K562 (cell line): ENCODE results near the gene LDLRAD3. TPM values are rescaled to one million over a fixed set of nuclear protein-coding genes. Genes with fewer than 3 reads are reported as not detected.
A peak's percentile ranks its signal among the peaks of the same experiment; 100 is the strongest.

ENCODE experiments used
- ATAC-seq: fragments of 200-7000 bp; cut with Tn5 transposase; 3 replicates; pipeline ENCODE4 v1.9.1; 2020; ENCODE audit warnings: moderate library complexity
- BruUV-seq: library from RNA; stranded (reverse); fragments of 400-500 nt; replicated peaks from 2 replicates; lab custom pipeline; 2021; lab: Mats Ljungman, UMichigan
- CTCF ChIA-PET: fragments of 300-600 bp; formaldehyde crosslinking; extraction: SDS; loops from one replicate; lab custom pipeline; 2021; ENCODE audit warnings: low intra/inter-chr PET ratio; lab: Yijun Ruan, JAX
- POLR2A ChIA-PET: fragments of 300-600, 350-650 bp; sonication (Branson Sonifier 250); formaldehyde crosslinking; extraction: SDS; loops from one replicate; lab custom pipeline; 2021; ENCODE audit warnings: antibody characterized with exemption, inconsistent platforms; lab: Yijun Ruan, JAX
- DNase-seq, 4 experiments: peaks; one replicate each; pipeline versions ENCODE4 v3.0.0 to v3.0.0-alpha.2; 2011 to 2018; ENCODE audit warnings: low spot score in 3 of 4, mixed read lengths in 3 of 4; ENCODE audit errors: extremely low read depth in 1 of 4
- FAIRE-seq: peaks from 2 replicates; lab custom pipeline; 2011; peaks lifted over from hg19 to GRCh38; lab: Jason Lieb, UNC
- H2AFZ ChIP-seq: 2 replicates; pipeline ENCODE4 v1.6.0; 2011; ENCODE audit warnings: low read depth, low read length, control low read depth, inconsistent platforms
- H3K27ac ChIP-seq: fragments of 200-600 bp; 3 replicates; pipeline ENCODE4 v1.8.0; 2011; ENCODE audit warnings: low read depth, mild to moderate bottlenecking, control low read depth, inconsistent platforms, low read length, moderate library complexity, mixed read lengths; ENCODE audit errors: extremely low read depth
- H3K27me3 ChIP-seq, 2 experiments: fragments of 300-600 bp in 1 of 2; 2 replicates in 1 of 2; 3 replicates in 1 of 2; pipeline versions ENCODE4 v1.6.0 to v1.8.0; 2011; ENCODE audit warnings: inconsistent platforms in 2 of 2, low read length in 2 of 2, mild to moderate bottlenecking in 1 of 2, mixed read lengths in 1 of 2, moderate library complexity in 1 of 2; ENCODE audit not compliant: control insufficient read depth in 2 of 2, insufficient read depth in 2 of 2
- H3K36me3 ChIP-seq: fragments of 300-600 bp; 3 replicates; pipeline ENCODE4 v1.8.0; 2011; ENCODE audit warnings: mild to moderate bottlenecking, low read length, inconsistent platforms; ENCODE audit not compliant: control insufficient read depth, insufficient read depth
- H3K4me1 ChIP-seq, 2 experiments: fragments of 200-600 bp in 1 of 2; replicated peaks in 1 of 2; 2 replicates in 1 of 2; 3 replicates in 1 of 2; pipeline versions ENCODE4 v1.5.1 to v1.8.0; 2011; ENCODE audit warnings: inconsistent platforms in 2 of 2, low read length in 2 of 2, mild to moderate bottlenecking in 1 of 2, mixed read lengths in 1 of 2, moderate library complexity in 1 of 2; ENCODE audit not compliant: control insufficient read depth in 2 of 2, insufficient read depth in 2 of 2
- H3K4me2 ChIP-seq: 2 replicates; pipeline ENCODE4 v1.6.1; 2011; ENCODE audit warnings: low read length, control low read depth, inconsistent platforms, mixed read lengths; ENCODE audit not compliant: insufficient read depth
- H3K4me3 ChIP-seq: fragments of 200-600 bp; sonication (generic), shearing (Covaris generic); 2 replicates; pipeline ENCODE4 v1.5.1; 2016; ENCODE audit warnings: control low read depth, inconsistent platforms
- H3K79me2 ChIP-seq: fragments of 200-600 bp; 3 replicates; pipeline ENCODE4 v1.8.0; 2011; ENCODE audit warnings: low read length, inconsistent platforms; ENCODE audit not compliant: control insufficient read depth, insufficient read depth
- H3K9ac ChIP-seq, 2 experiments: 2 replicates each; pipeline versions ENCODE4 v1.6.0 to v1.6.1; 2011; ENCODE audit warnings: low read depth in 2 of 2, low read length in 2 of 2, control low read depth in 1 of 2, inconsistent platforms in 1 of 2, mild to moderate bottlenecking in 1 of 2, mixed read lengths in 1 of 2; ENCODE audit not compliant: insufficient read depth in 1 of 2
- H3K9me1 ChIP-seq: one replicate; pipeline ENCODE4 v1.6.0; 2011; ENCODE audit warnings: inconsistent platforms, mild to moderate bottlenecking, low read length, moderate library complexity; ENCODE audit not compliant: control insufficient read depth, insufficient read depth
- H3K9me3 ChIP-seq: replicated peaks from 2 replicates; pipeline ENCODE4 v1.5.1; 2011; ENCODE audit warnings: low read depth, low read length, inconsistent platforms; ENCODE audit not compliant: control insufficient read depth, insufficient read depth
- H4K20me1 ChIP-seq: replicated peaks from 2 replicates; pipeline ENCODE4 v1.6.1; 2011; ENCODE audit warnings: low read length, inconsistent platforms, mixed read lengths; ENCODE audit not compliant: control insufficient read depth, insufficient read depth
- ETV6 ChIP-seq, 3 experiments: fragments of 150-350 bp in 1 of 3; sonication (generic) in 1 of 3; formaldehyde crosslinking in 1 of 3; IDR thresholded peaks; 2 replicates each; pipeline versions ENCODE4 v1.6.1 to v1.8.0; 2014 to 2022; ENCODE audit warnings: borderline replicate concordance in 2 of 3, low read depth in 2 of 3, antibody characterized with exemption in 1 of 3, low read length in 1 of 3, mild to moderate bottlenecking in 1 of 3, missing genetic modification reagents in 1 of 3
- FOSL1 ChIP-seq: fragments of 200-800 bp; sonication (Bioruptor generic); conservative IDR thresholded peaks from 2 replicates; pipeline ENCODE4 v1.6.1; 2016; ENCODE audit warnings: missing genetic modification characterization, missing compliant biosample characterization
- HNRNPK ChIP-seq: fragments of 200-400 bp; formaldehyde crosslinking; IDR thresholded peaks from one replicate; pipeline ENCODE4 v1.6.1; 2018; ENCODE audit warnings: mild to moderate bottlenecking, low read depth, low read length; ENCODE audit not compliant: poor library complexity, severe bottlenecking
- JUND ChIP-seq, 2 experiments: IDR thresholded peaks; 2 replicates in 1 of 2; 3 replicates in 1 of 2; pipeline ENCODE4 v1.6.1; 2011; ENCODE audit warnings: borderline replicate concordance in 2 of 2, low read depth in 2 of 2, low read length in 2 of 2, improper control_type of control experiment in 1 of 2, missing biosample characterization in 1 of 2, missing genetic modification characterization in 1 of 2, missing genetic modification reagents in 1 of 2
- L3MBTL2 ChIP-seq: fragments of 450-650 bp; IDR thresholded peaks from 2 replicates; pipeline ENCODE4 v1.6.1; 2016; ENCODE audit warnings: mild to moderate bottlenecking, moderate library complexity
- MEIS2 ChIP-seq: fragments of 450-650 bp; IDR thresholded peaks from 2 replicates; pipeline ENCODE4 v1.6.1; 2014; ENCODE audit warnings: mild to moderate bottlenecking; ENCODE audit not compliant: partially characterized antibody
- SOX6 ChIP-seq: fragments of 450-650 bp; IDR thresholded peaks from 2 replicates; pipeline ENCODE4 v1.6.1; 2014; ENCODE audit warnings: mild to moderate bottlenecking
- ZNF146 ChIP-seq: IDR thresholded peaks from one replicate; pipeline ENCODE4 v1.6.1; 2018; ENCODE audit warnings: missing compliant biosample characterization; ENCODE audit not compliant: unreplicated experiment
- WGBS: fragments of 100-300 bp; shearing (Covaris generic); methylation state at CpG from one replicate; pipeline ENCODE4 v1.1.6; 2016; ENCODE audit warnings: low coverage, mixed read lengths; ENCODE audit not compliant: insufficient coverage; ENCODE audit errors: missing lambda C conversion rate; 5-methylcytosine and 5-hydroxymethylcytosine counted together
- in situ Hi-C: fragments of 300-500 bp; cut with MboI; formaldehyde crosslinking; loops from 4 replicates; pipeline ENCODE4 v1.15.0; 2018; ENCODE audit warnings: inconsistent platforms, mixed read lengths
- intact Hi-C: fragments of 100-400 bp; cut with micrococcal nuclease; formaldehyde crosslinking; loops from 2 replicates; pipeline ENCODE4 v1.14.2; 2022
- polyA plus RNA-seq, 8 experiments: library from polyadenylated mRNA; depleted of rRNA in 4 of 8; stranded (reverse) in 5 of 8; unstranded in 3 of 8; fragments of >200 nt; fragmentation: Nextera tagmentation in 2 of 8; fragmentation: Illumina TruSeq in 1 of 8; extraction: Ambion mirVana in 2 of 8; extraction: Trizol in 1 of 8; gene quantifications; 2 replicates each; pipeline versions ENCODE4 v1.2.1 to v1.2.3, GENCODE V29; 2011 to 2014; ENCODE audit warnings: inconsistent platforms in 1 of 8, missing spikeins in 1 of 8
- total RNA-seq, 7 experiments: library from RNA; depleted of rRNA in 6 of 7; stranded (reverse); fragments of >200 nt in 6 of 7; fragmentation: Illumina TruSeq in 2 of 7; extraction: Trizol in 2 of 7; gene quantifications; 2 replicates each; pipeline versions ENCODE4 v1.2.1 to v1.2.3, GENCODE V29; 2011 to 2021; ENCODE audit warnings: low replicate concordance in 1 of 7
- TF ChIP-seq, protein P1 (sequence below): fragments of 450-650 bp; IDR thresholded peaks from 2 replicates; pipeline ENCODE4 v1.6.1; 2016
- TF ChIP-seq, protein P2 (sequence below), 2 experiments: fragments of 450-650 bp in 1 of 2; sonication (generic) in 1 of 2; formaldehyde crosslinking in 1 of 2; IDR thresholded peaks in 1 of 2; conservative IDR thresholded peaks in 1 of 2; 2 replicates each; pipeline versions ENCODE4 v1.6.1 to v1.8.1; 2016 to 2023; ENCODE audit warnings: mild to moderate bottlenecking in 2 of 2, moderate library complexity in 2 of 2, inconsistent platforms in 1 of 2, missing genetic modification reagents in 1 of 2
- TF ChIP-seq, protein P3 (sequence below), 2 experiments: IDR thresholded peaks in 1 of 2; conservative IDR thresholded peaks in 1 of 2; 2 replicates each; pipeline ENCODE4 v1.6.1; 2016; ENCODE audit warnings: low read depth in 2 of 2, mild to moderate bottlenecking in 1 of 2, missing compliant biosample characterization in 1 of 2, missing genetic modification characterization in 1 of 2, moderate library complexity in 1 of 2

LDLRAD3 gene
- total and polyA plus RNA-seq, 9 of the 15 experiments (the other 6 are each of a cell fraction or from before 2014, with no cell fraction given), result 0.73 to 7.2 (median 3.5) TPM

DNA sequence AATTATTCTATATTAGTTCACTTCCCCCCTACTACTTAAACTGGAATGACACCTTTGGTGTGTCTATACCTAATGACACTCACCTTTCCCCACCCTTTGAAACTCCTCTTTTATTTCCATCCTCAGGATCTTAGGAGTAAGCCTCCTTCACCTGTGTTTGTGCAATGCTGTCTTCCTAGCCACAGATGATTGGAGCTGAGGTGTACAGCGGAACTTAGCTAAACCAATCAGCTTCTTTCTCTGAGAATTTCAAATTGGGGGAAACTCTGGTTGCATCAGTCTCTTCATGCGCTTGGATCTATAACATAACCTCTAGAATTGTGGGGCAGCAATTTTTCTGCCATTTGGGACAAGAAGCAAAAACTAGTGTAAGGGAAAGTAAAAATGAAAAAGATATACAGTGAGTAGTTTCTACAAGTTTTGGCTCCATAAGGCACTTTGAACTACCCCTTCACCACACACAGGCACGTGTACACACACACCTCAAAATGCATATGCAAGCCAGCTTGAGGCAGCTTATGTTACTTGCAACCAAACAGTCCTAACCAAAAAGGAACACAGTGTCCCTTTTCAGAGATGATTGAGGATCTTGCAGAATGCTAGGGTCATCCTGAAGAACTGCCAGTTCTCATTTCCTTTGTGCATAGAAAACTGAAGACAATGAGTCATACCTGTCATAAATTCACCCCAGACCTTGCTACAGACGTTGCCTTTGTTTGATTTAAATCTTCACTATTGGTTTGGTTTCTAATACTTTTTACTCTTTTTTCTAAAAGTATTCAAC is 36.0 kb upstream of the LDLRAD3 start:
- Histone ChIP-seq H3K9me1 (no peaks in the 10 kb centered on the region), H2AFZ (no peak overlapping the region), H3K4me2 (no peak overlapping the region), H4K20me1 (no peaks in the 10 kb centered on the region), H3K27ac (no peak overlapping the region), H3K36me3 (no peaks in the 10 kb centered on the region), H3K4me1 (no peaks in the 10 kb centered on the region), H3K4me3 (no peak overlapping the region), H3K9ac (no peak overlapping the region), H3K27me3 (no peaks in the 10 kb centered on the region), H3K79me2 (no peaks in the 10 kb centered on the region), H3K9me3 (no peaks in the 10 kb centered on the region; the same call in 1 of the 2 replicates)
- DNase-seq (no peak), ATAC-seq (no peak; the same call in 2 of the 3 replicates), FAIRE-seq (no peak)
- intact Hi-C loops, result no loop called here
- CTCF ChIA-PET, result no interaction called here
- in situ Hi-C loops, result no loop called here
- 0% methylated on average over 4 of the region's 4 CpGs for WGBS
- no TSS peak for BruUV-seq
- POLR2A ChIA-PET, result no interaction called here
- peak; percentile 45; the same call in 1 of the 2 replicates for TF ChIP-seq JUND (IDR thresholded peaks at IDR 0.05; ENCODE audit: borderline replicate concordance, low read depth, low read length)
- TF ChIP-seq JUND (tag; IDR thresholded peaks at IDR 0.05; ENCODE audit: borderline replicate concordance, low read depth, low read length), result peak; percentile 79; the same call in 2 of the 3 replicates
- TF ChIP-seq, protein P1, sequence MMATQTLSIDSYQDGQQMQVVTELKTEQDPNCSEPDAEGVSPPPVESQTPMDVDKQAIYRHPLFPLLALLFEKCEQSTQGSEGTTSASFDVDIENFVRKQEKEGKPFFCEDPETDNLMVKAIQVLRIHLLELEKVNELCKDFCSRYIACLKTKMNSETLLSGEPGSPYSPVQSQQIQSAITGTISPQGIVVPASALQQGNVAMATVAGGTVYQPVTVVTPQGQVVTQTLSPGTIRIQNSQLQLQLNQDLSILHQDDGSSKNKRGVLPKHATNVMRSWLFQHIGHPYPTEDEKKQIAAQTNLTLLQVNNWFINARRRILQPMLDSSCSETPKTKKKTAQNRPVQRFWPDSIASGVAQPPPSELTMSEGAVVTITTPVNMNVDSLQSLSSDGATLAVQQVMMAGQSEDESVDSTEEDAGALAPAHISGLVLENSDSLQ, result peak; percentile 17; the same call in 1 of the 2 replicates
- no peak for TF ChIP-seq ZNF146 (CRISPR knock-in tag)
- no peak for TF ChIP-seq SOX6
- 0 out of 2 replicates have a peak, but pooled peaks have one; percentile 31 for TF ChIP-seq L3MBTL2
- TF ChIP-seq HNRNPK, result no peak
- no peak for TF ChIP-seq ETV6 (IDR thresholded peaks at IDR 0.05; ENCODE audit: borderline replicate concordance in 1 of 2, low read depth in 2 of 2, low read length in 1 of 2)
- no peak for TF ChIP-seq ETV6 (CRISPR knock-in tag; IDR thresholded peaks at IDR 0.05; ENCODE audit: borderline replicate concordance)
- TF ChIP-seq, protein P2, sequence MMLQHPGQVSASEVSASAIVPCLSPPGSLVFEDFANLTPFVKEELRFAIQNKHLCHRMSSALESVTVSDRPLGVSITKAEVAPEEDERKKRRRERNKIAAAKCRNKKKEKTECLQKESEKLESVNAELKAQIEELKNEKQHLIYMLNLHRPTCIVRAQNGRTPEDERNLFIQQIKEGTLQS (IDR thresholded peaks at IDR 0.05), result peak; percentile 67
- TF ChIP-seq, protein P2 (CRISPR knock-in tag; conservative IDR thresholded peaks at IDR 0.05), result no peak
- peak; percentile 67 for TF ChIP-seq MEIS2
- TF ChIP-seq FOSL1 (tag), result peak; percentile 78
- TF ChIP-seq, protein P3, sequence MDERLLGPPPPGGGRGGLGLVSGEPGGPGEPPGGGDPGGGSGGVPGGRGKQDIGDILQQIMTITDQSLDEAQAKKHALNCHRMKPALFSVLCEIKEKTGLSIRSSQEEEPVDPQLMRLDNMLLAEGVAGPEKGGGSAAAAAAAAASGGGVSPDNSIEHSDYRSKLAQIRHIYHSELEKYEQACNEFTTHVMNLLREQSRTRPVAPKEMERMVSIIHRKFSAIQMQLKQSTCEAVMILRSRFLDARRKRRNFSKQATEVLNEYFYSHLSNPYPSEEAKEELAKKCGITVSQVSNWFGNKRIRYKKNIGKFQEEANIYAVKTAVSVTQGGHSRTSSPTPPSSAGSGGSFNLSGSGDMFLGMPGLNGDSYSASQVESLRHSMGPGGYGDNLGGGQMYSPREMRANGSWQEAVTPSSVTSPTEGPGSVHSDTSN (CRISPR knock-in tag; IDR thresholded peaks at IDR 0.05; ENCODE audit: low read depth), result no peak
- TF ChIP-seq, protein P3 (tag; conservative IDR thresholded peaks at IDR 0.05; ENCODE audit: low read depth), result 0 out of 2 replicates have a peak, but pooled peaks have one; percentile 36
